Measurements from ENCODE around the gene RBBP8. TPM values are rescaled to one million over a fixed set of nuclear protein-coding genes. Genes with fewer than 3 reads are reported as not detected.

Gene RBBP8
- polyA plus RNA-seq, 2 donors, result 34.5 to 49.3 TPM

DNA sequence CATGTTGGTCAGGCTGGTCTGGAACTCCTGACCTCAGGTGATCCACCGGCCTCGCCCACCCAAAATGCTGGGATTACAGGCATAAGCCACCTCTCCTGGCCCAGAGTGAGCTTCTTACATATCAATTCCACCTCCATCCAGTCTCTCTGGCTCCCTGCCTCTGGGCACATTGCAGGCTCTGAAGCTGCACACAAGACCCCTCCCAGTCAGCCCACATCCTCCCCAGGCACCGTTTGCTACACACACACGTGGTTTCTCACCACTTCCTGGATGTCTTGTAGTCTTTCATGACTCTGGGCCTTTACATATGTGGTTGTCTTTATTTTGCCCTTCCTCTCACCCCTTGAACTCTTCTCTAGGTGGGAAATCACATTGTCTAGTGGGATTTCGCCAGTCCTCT lies 138.2 kb downstream of the RBBP8 start:
- Histone ChIP-seq H3K36me3 (ENCODE audit: control insufficient read depth in 2 of 2, insufficient read depth in 2 of 2, low read length in 1 of 2) (no peaks in the 10 kb centered on the region), H3K4me1 (ENCODE audit: control insufficient read depth in 2 of 2, insufficient read depth in 2 of 2, low read length in 1 of 2) (peaks cover 0 to 2% of the 10 kb centered on the region in 2 donors), H3K9me3 (ENCODE audit: control insufficient read depth in 2 of 2, insufficient read depth in 1 of 2, low read depth in 1 of 2, low read length in 1 of 2) (no peaks in the 10 kb centered on the region), H3K27ac (ENCODE audit: low read depth in 2 of 2, low read length in 1 of 2) (no peak overlapping the region), H3K27me3 (ENCODE audit: control insufficient read depth in 1 of 2, insufficient read depth in 2 of 2, low read length in 2 of 2) (no peaks in the 10 kb centered on the region), H3K4me3 (ENCODE audit: low read depth in 1 of 2, low read length in 2 of 2) (no peak overlapping the region)
- WGBS, 2 donors, result 67% methylated on average over 5 of the region's 5 CpGs

DNA sequence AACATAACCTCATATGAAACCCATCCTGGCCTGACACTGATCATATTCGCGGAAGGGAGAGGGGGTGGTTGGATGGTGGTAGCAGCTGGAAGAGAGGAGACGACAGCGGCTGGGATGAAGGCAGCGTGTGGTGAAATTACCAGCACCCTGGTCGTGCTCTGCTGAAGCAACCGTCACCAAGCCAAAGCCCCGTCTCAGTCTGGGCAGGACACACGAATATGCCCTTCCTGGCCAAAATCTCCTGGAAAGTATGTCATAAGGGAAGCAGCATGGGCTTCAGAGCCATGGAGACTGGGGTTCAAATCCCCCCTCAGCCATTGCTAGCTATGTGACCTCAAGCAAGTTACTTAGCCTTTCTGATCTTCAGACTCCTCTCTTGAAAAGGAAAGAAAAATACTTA lies 139.0 kb downstream of the RBBP8 start:
- WGBS, 2 donors, result 94 to 95% methylated on average over 9 of the region's 9 CpGs
- Histone ChIP-seq H3K4me1 (ENCODE audit: control insufficient read depth in 2 of 2, insufficient read depth in 2 of 2, low read length in 1 of 2) (peaks cover 0 to 2% of the 10 kb centered on the region in 2 donors), H3K27ac (ENCODE audit: low read depth in 2 of 2, low read length in 1 of 2) (no peak overlapping the region), H3K27me3 (ENCODE audit: control insufficient read depth in 1 of 2, insufficient read depth in 2 of 2, low read length in 2 of 2) (no peaks in the 10 kb centered on the region), H3K36me3 (ENCODE audit: control insufficient read depth in 2 of 2, insufficient read depth in 2 of 2, low read length in 1 of 2) (no peaks in the 10 kb centered on the region), H3K4me3 (ENCODE audit: low read depth in 1 of 2, low read length in 2 of 2) (no peak overlapping the region), H3K9me3 (ENCODE audit: control insufficient read depth in 2 of 2, insufficient read depth in 1 of 2, low read depth in 1 of 2, low read length in 1 of 2) (no peaks in the 10 kb centered on the region)

DNA sequence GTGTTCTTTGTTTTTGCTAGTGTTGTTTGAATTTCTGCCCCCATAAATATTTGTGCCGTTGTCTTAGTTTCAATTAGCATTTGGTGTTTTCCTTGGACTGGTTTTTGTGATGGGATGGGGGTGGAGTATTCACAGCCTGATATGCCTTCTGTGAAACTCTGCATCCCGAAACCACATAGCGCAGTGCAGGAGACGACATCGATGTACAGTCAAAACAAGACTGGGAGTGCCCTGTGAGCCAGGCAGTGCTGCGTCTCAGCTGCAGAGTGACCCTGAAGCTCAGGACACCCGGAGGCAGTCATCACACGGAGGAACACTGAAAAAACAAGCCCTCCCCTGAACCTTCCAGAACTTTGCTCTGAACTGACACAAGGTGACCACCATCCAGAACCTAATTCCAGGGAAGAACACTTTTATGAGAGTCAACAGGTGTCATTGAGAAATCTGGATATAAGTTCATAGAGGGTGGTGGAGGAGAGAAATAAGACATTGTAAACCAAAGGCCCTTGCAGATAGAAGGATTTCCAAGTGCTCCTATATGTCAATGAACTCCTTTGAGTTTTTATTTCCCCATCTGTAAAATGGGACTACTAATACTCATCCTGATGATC lies 141.0 kb downstream of the RBBP8 start:
- no peak overlapping the region for H3K4me3 ChIP-seq (ENCODE audit: low read depth in 1 of 2, low read length in 2 of 2)
- H3K27me3 ChIP-seq (ENCODE audit: control insufficient read depth in 1 of 2, insufficient read depth in 2 of 2, low read length in 2 of 2), result no peaks in the 10 kb centered on the region
- no peaks in the 10 kb centered on the region for H3K36me3 ChIP-seq (ENCODE audit: control insufficient read depth in 2 of 2, insufficient read depth in 2 of 2, low read length in 1 of 2)
- no peak overlapping the region for H3K27ac ChIP-seq (ENCODE audit: low read depth in 2 of 2, low read length in 1 of 2)
- 66 to 75% methylated on average over 8 of the region's 8 CpGs for WGBS, 2 donors
- H3K9me3 ChIP-seq (ENCODE audit: control insufficient read depth in 2 of 2, insufficient read depth in 1 of 2, low read depth in 1 of 2, low read length in 1 of 2), result no peaks in the 10 kb centered on the region
- H3K4me1 ChIP-seq (ENCODE audit: control insufficient read depth in 2 of 2, insufficient read depth in 2 of 2, low read length in 1 of 2), result peaks cover 0 to 2% of the 10 kb centered on the region in 2 donors

Other genes with a start within 250 kb of the RBBP8 start
- 10 to 100 TPM in 1 of 2 donors, 1 to 10 TPM in 1; 3.8 to 10.0 TPM for gene CABLES1, start 202.2 kb downstream of the RBBP8 start, polyA plus RNA-seq

Measured in esophagus (tissue), 2 donors.